Neural cell (in vitro differentiated cells): Measurements from ENCODE around the gene C1orf146. TPM values are rescaled to one million over a fixed set of nuclear protein-coding genes. Genes with fewer than 3 reads are reported as not detected.

ENCODE experiments used
- H2AFZ ChIP-seq: fragments of 200-600, 300-800 bp; sonication (generic), shearing (Covaris generic); 2 replicates; pipeline ENCODE4 v1.6.0; 2014; ENCODE audit warnings: low read depth, mild to moderate bottlenecking, antibody characterized with exemption, low read length, moderate library complexity
- H3F3A ChIP-seq: fragments of 200-600 bp; shearing (Covaris generic); 2 replicates; pipeline ENCODE4 v1.6.1; 2016; ENCODE audit warnings: mild to moderate bottlenecking, moderate library complexity, mixed read lengths, antibody characterized with exemption, low read length; ENCODE audit not compliant: insufficient read depth, poor library complexity, severe bottlenecking
- H3K27ac ChIP-seq: fragments of 200-600, 300-800 bp; sonication (generic), shearing (Covaris generic); 2 replicates; pipeline ENCODE4 v1.5.1; 2014; ENCODE audit warnings: mild to moderate bottlenecking, low read length, moderate library complexity
- H3K27me3 ChIP-seq: fragments of 300-800, 200-600 bp; sonication (generic), shearing (Covaris generic); 2 replicates; pipeline ENCODE4 v1.6.0; 2014; ENCODE audit warnings: mild to moderate bottlenecking, low read depth, low read length, moderate library complexity; ENCODE audit not compliant: insufficient read depth
- H3K36me3 ChIP-seq: fragments of 300-800, 200-600 bp; sonication (generic), shearing (Covaris generic); 2 replicates; pipeline ENCODE4 v1.5.1; 2014; ENCODE audit warnings: mild to moderate bottlenecking, antibody characterized with exemption, low read length, moderate library complexity; ENCODE audit not compliant: insufficient read depth
- H3K4me2 ChIP-seq: fragments of 300-800, 200-600 bp; sonication (generic), shearing (Covaris generic); 2 replicates; pipeline ENCODE4 v1.6.0; 2014; ENCODE audit warnings: mild to moderate bottlenecking, low read length
- H3K4me3 ChIP-seq: fragments of 300-800, 200-600 bp; sonication (generic), shearing (Covaris generic); 2 replicates; pipeline ENCODE4 v1.5.1; 2014; ENCODE audit warnings: mild to moderate bottlenecking, low read length, moderate library complexity
- H3K79me2 ChIP-seq: fragments of 200-600 bp; shearing (Covaris generic); replicated peaks from 2 replicates; pipeline ENCODE4 v1.6.0; 2014; ENCODE audit warnings: mild to moderate bottlenecking, low read length, moderate library complexity; ENCODE audit not compliant: insufficient read depth
- H3K9ac ChIP-seq: fragments of 300-800, 200-600 bp; sonication (generic), shearing (Covaris generic); 2 replicates; pipeline ENCODE4 v1.6.1; 2016; ENCODE audit warnings: mild to moderate bottlenecking, low read length, mixed read lengths
- H3K9me2 ChIP-seq: fragments of 200-600 bp; shearing (Covaris generic); 2 replicates; pipeline ENCODE4 v1.6.1; 2016; ENCODE audit warnings: mild to moderate bottlenecking, low read length, mixed read lengths; ENCODE audit not compliant: insufficient read depth
- H3K9me3 ChIP-seq: fragments of 200-600, 300-800 bp; sonication (generic), shearing (Covaris generic); 2 replicates; pipeline ENCODE4 v1.6.1; 2016; ENCODE audit warnings: mild to moderate bottlenecking, mixed run types, low read length, moderate library complexity, mixed read lengths
- H4K20me1 ChIP-seq: fragments of 200-600 bp; shearing (Covaris generic); 2 replicates; pipeline ENCODE4 v1.6.1; 2016; ENCODE audit warnings: mild to moderate bottlenecking, mixed run types; ENCODE audit not compliant: insufficient read depth
- EP300 ChIP-seq: fragments of 450-650 bp; conservative IDR thresholded peaks from 2 replicates; pipeline ENCODE4 v1.6.1; 2014; ENCODE audit warnings: antibody characterized with exemption, mild to moderate bottlenecking, moderate library complexity; ENCODE audit not compliant: poor library complexity, severe bottlenecking
- EZH2 ChIP-seq: fragments of 200-600, 300-800 bp; shearing (Covaris generic), sonication (generic); IDR thresholded peaks from 2 replicates; pipeline ENCODE4 v1.6.1; 2014; ENCODE audit warnings: antibody characterized with exemption, low read length, borderline replicate concordance, mild to moderate bottlenecking; ENCODE audit not compliant: insufficient read depth, poor library complexity, severe bottlenecking
- MXI1 ChIP-seq: fragments of 450-650 bp; conservative IDR thresholded peaks from 2 replicates; pipeline ENCODE4 v1.6.1; 2014; ENCODE audit warnings: antibody characterized with exemption, mild to moderate bottlenecking; ENCODE audit not compliant: poor library complexity, severe bottlenecking
- POLR2AphosphoS5 ChIP-seq: IDR thresholded peaks from 2 replicates; pipeline ENCODE4 v1.6.1; 2012
- RAD21 ChIP-seq: fragments of 450-650 bp; conservative IDR thresholded peaks from 2 replicates; pipeline ENCODE4 v1.6.1; 2014; ENCODE audit warnings: antibody characterized with exemption, mild to moderate bottlenecking, moderate library complexity
- SMC3 ChIP-seq: fragments of 450-650 bp; conservative IDR thresholded peaks from 2 replicates; pipeline ENCODE4 v1.6.1; 2014; ENCODE audit warnings: antibody characterized with exemption, mild to moderate bottlenecking, moderate library complexity; ENCODE audit not compliant: poor library complexity
- TAF1 ChIP-seq: IDR thresholded peaks from 2 replicates; pipeline ENCODE4 v1.6.1; 2012; ENCODE audit warnings: low read depth
- polyA plus RNA-seq: library from polyadenylated mRNA; depleted of rRNA; stranded (reverse); fragments of >200 nt; gene quantifications from 2 replicates; pipeline ENCODE4 v1.2.3, GENCODE V29; 2014
- TF ChIP-seq, protein P1 (sequence below): fragments of 450-650 bp; IDR thresholded peaks from 2 replicates; pipeline ENCODE4 v1.5.1; 2014; ENCODE audit warnings: antibody characterized with exemption, mild to moderate bottlenecking, moderate library complexity; ENCODE audit not compliant: poor library complexity, severe bottlenecking
- TF ChIP-seq, protein P2 (sequence below): IDR thresholded peaks from 2 replicates; pipeline ENCODE4 v1.6.1; 2012; ENCODE audit warnings: borderline replicate concordance

Gene C1orf146
- polyA plus RNA-seq, 1 donor from 2014 or later, result not detected

- Histone ChIP-seq H3K4me3 (no peak overlapping the region), H3K9me3 (no peaks in the 10 kb centered on the region), H3K79me2 (no peaks in the 10 kb centered on the region), H3K4me2 (no peak overlapping the region), H3F3A (no peaks in the 10 kb centered on the region), H3K27ac (no peak overlapping the region), H3K36me3 (peaks cover 5% of the 10 kb centered on the region), H3K9me2 (no peaks in the 10 kb centered on the region), H3K9ac (no peak overlapping the region), H4K20me1 (no peaks in the 10 kb centered on the region), H2AFZ (no peak overlapping the region), H3K27me3 (no peaks in the 10 kb centered on the region)
- TF ChIP-seq RAD21 (no peak), POLR2AphosphoS5 (no peak), MXI1 (no peak), SMC3 (no peak), EP300 (no peak), EZH2 (no peak), TAF1 (no peak)
- TF ChIP-seq, protein P1, sequence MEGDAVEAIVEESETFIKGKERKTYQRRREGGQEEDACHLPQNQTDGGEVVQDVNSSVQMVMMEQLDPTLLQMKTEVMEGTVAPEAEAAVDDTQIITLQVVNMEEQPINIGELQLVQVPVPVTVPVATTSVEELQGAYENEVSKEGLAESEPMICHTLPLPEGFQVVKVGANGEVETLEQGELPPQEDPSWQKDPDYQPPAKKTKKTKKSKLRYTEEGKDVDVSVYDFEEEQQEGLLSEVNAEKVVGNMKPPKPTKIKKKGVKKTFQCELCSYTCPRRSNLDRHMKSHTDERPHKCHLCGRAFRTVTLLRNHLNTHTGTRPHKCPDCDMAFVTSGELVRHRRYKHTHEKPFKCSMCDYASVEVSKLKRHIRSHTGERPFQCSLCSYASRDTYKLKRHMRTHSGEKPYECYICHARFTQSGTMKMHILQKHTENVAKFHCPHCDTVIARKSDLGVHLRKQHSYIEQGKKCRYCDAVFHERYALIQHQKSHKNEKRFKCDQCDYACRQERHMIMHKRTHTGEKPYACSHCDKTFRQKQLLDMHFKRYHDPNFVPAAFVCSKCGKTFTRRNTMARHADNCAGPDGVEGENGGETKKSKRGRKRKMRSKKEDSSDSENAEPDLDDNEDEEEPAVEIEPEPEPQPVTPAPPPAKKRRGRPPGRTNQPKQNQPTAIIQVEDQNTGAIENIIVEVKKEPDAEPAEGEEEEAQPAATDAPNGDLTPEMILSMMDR, result no peak
- TF ChIP-seq, protein P2, sequence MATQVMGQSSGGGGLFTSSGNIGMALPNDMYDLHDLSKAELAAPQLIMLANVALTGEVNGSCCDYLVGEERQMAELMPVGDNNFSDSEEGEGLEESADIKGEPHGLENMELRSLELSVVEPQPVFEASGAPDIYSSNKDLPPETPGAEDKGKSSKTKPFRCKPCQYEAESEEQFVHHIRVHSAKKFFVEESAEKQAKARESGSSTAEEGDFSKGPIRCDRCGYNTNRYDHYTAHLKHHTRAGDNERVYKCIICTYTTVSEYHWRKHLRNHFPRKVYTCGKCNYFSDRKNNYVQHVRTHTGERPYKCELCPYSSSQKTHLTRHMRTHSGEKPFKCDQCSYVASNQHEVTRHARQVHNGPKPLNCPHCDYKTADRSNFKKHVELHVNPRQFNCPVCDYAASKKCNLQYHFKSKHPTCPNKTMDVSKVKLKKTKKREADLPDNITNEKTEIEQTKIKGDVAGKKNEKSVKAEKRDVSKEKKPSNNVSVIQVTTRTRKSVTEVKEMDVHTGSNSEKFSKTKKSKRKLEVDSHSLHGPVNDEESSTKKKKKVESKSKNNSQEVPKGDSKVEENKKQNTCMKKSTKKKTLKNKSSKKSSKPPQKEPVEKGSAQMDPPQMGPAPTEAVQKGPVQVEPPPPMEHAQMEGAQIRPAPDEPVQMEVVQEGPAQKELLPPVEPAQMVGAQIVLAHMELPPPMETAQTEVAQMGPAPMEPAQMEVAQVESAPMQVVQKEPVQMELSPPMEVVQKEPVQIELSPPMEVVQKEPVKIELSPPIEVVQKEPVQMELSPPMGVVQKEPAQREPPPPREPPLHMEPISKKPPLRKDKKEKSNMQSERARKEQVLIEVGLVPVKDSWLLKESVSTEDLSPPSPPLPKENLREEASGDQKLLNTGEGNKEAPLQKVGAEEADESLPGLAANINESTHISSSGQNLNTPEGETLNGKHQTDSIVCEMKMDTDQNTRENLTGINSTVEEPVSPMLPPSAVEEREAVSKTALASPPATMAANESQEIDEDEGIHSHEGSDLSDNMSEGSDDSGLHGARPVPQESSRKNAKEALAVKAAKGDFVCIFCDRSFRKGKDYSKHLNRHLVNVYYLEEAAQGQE, result no peak
Measured at GRCh38 chr1:92273039-92273438, 55.3 kb downstream of the C1orf146 start.

DNA sequence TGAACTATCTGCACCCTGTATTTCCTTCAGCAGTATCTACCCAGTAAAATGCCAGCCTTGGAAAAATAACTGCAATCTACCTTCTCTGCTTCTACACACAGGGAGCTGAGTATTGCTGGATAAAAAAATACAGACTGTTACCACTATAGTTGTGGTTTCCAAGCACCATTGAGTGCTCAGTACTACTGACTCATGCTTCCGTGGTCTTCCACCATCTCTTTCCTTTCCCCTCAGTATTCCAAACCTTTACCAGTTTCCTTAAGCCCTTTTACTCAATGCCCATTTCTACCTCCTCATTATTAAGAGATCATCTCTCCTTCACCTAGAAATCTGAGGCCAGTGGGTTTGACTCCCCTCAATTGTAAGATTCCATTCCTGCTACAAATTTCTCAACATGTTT is 57.2 kb downstream of the C1orf146 start:
- Histone ChIP-seq H2AFZ (no peak overlapping the region), H3K27me3 (no peaks in the 10 kb centered on the region), H3K9me2 (no peaks in the 10 kb centered on the region), H3K27ac (no peak overlapping the region), H4K20me1 (no peaks in the 10 kb centered on the region), H3K9ac (no peak overlapping the region), H3K36me3 (peaks cover 5% of the 10 kb centered on the region), H3K4me2 (no peak overlapping the region), H3F3A (no peaks in the 10 kb centered on the region), H3K9me3 (no peaks in the 10 kb centered on the region), H3K4me3 (no peak overlapping the region), H3K79me2 (no peaks in the 10 kb centered on the region)
- TF ChIP-seq EP300, result no peak
- TF ChIP-seq SMC3, result no peak
- no peak for TF ChIP-seq MXI1
- TF ChIP-seq, protein P1, result no peak
- TF ChIP-seq TAF1, result no peak
- TF ChIP-seq POLR2AphosphoS5, result no peak
- TF ChIP-seq, protein P2, result no peak
- TF ChIP-seq EZH2, result no peak
- no peak for TF ChIP-seq RAD21
